Right lobe of liver (tissue), 6 donors: Measurements from ENCODE around the gene SHC3. TPM values are rescaled to one million over a fixed set of nuclear protein-coding genes. Genes with fewer than 3 reads are reported as not detected.

Source experiments
- ATAC-seq, 4 donors: fragments of 200-7000 bp; cut with Tn5 transposase; one replicate each; pipeline ENCODE4 v1.9.1; 2020; ENCODE audit warnings: mild to moderate bottlenecking in 4 of 4, moderate library complexity in 4 of 4
- DNase-seq, 3 donors: peaks; one replicate each; pipeline ENCODE4 v3.0.0-alpha.2; 2020
- H3K27ac ChIP-seq, 3 donors: fragments of 200-600 bp; one replicate each; pipeline ENCODE4 v1.8.0; 2022
- H3K27me3 ChIP-seq, 2 donors: fragments of 200-600 bp; one replicate each; pipeline ENCODE4 v1.8.0; 2022
- H3K36me3 ChIP-seq, 4 donors: fragments of 200-600 bp; sonication (generic) in 1 of 4; one replicate each; pipeline versions ENCODE4 v1.5.1 to v1.8.0; 2017 to 2022; ENCODE audit warnings: control low read depth in 1 of 4
- H3K4me1 ChIP-seq, 4 donors: fragments of 200-600 bp; sonication (generic) in 1 of 4; one replicate each; pipeline versions ENCODE4 v1.5.1 to v1.8.0; 2017 to 2022; ENCODE audit warnings: control low read depth in 1 of 4
- H3K4me3 ChIP-seq, 3 donors: fragments of 200-600 bp; one replicate each; pipeline ENCODE4 v1.8.0; 2022
- H3K9me3 ChIP-seq, 4 donors: fragments of 200-600 bp; sonication (generic) in 1 of 4; one replicate each; pipeline versions ENCODE4 v1.5.1 to v1.8.0; 2017 to 2022; ENCODE audit warnings: control low read depth in 1 of 4
- POLR2A ChIP-seq: fragments of 450-650 bp; IDR thresholded peaks from one replicate; pipeline ENCODE4 v1.6.1; 2017; ENCODE audit warnings: antibody characterized with exemption, mild to moderate bottlenecking
- WGBS: methylation state at CpG from one replicate; pipeline ENCODE4 v1.1.6; 2018; ENCODE audit warnings: low coverage, low lambda C conversion rate; ENCODE audit not compliant: insufficient coverage; ENCODE audit errors: missing lambda C conversion rate; 5-methylcytosine and 5-hydroxymethylcytosine counted together
- intact Hi-C, 2 donors: fragments of 100-400 bp; cut with DNase I; formaldehyde crosslinking; loops; one replicate each; pipeline versions ENCODE4 v1.11.2 to v1.14.1; 2022
- total RNA-seq, 6 experiments: library from RNA; depleted of rRNA in 2 of 6; stranded (reverse); fragments of >200 nt in 2 of 6; fragmentation: NEBNext Ultra II Directional in 3 of 6; extraction: Animal tissue kit (Norgen Biotek cat#: 25700) in 3 of 6; gene quantifications; one replicate each; pipeline versions ENCODE4 v1.1.0 to v1.2.4, GENCODE V29; 2016 to 2023
- TF ChIP-seq, protein P1 (sequence below), 4 donors: fragments of 200-600 bp in 3 of 4; fragments of 450-650 bp in 1 of 4; IDR thresholded peaks; one replicate each; pipeline versions ENCODE4 v1.5.1 to v1.8.0; 2016 to 2022; ENCODE audit warnings: antibody characterized with exemption in 4 of 4, mild to moderate bottlenecking in 2 of 4
- donor health status: DM: no; HTN: yes; CAD: no.
- donor health status: DM: no; HTN: no; CAD: no.
- donor health status: DM: no; HTN: no; CAD: no.
- donor health status: DM: no; HTN: yes; CAD: no.
- donor health status: DM: no; HTN: yes; CAD: no.

SHC3 gene
- total RNA-seq, 6 experiments from 2014 or later = 0.05 to 0.35 (median 0.17) TPM

DNA sequence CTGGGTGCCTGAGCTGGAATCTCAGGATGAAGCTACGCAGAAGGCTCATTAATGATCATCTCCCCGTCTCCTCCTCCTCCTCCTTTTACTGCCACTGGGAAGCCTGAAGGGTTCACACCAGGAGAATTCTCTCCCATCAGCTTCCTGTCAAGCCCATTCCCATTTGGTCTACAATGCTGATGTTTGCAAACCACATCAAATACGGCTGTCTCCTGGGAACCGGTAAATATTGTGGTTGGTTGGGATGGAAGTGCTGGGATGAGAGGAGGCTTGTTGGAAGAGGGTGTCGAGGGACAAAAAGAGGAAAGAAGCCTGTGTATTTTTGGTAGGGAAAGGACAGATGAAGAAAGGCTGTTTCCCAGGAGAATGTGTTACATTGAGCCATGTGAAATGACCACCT, 200.6 kb downstream of the SHC3 start:
- H3K27ac ChIP-seq = no peak overlapping the region
- ATAC-seq (no peak), DNase-seq (no peak)
- no peaks in the 10 kb centered on the region for H3K36me3 ChIP-seq
- H3K4me1 ChIP-seq = no peaks in the 10 kb centered on the region
- no peaks in the 10 kb centered on the region for H3K9me3 ChIP-seq
- H3K27me3 ChIP-seq = no peaks in the 10 kb centered on the region
- WGBS = 61% methylated on average over 5 of the region's 5 CpGs
- no peak overlapping the region for H3K4me3 ChIP-seq
- TF ChIP-seq, protein P1, sequence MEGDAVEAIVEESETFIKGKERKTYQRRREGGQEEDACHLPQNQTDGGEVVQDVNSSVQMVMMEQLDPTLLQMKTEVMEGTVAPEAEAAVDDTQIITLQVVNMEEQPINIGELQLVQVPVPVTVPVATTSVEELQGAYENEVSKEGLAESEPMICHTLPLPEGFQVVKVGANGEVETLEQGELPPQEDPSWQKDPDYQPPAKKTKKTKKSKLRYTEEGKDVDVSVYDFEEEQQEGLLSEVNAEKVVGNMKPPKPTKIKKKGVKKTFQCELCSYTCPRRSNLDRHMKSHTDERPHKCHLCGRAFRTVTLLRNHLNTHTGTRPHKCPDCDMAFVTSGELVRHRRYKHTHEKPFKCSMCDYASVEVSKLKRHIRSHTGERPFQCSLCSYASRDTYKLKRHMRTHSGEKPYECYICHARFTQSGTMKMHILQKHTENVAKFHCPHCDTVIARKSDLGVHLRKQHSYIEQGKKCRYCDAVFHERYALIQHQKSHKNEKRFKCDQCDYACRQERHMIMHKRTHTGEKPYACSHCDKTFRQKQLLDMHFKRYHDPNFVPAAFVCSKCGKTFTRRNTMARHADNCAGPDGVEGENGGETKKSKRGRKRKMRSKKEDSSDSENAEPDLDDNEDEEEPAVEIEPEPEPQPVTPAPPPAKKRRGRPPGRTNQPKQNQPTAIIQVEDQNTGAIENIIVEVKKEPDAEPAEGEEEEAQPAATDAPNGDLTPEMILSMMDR (IDR thresholded peaks at IDR 0.05) = no peak
- no peak for TF ChIP-seq POLR2A
- intact Hi-C loops = no loop called here

DNA sequence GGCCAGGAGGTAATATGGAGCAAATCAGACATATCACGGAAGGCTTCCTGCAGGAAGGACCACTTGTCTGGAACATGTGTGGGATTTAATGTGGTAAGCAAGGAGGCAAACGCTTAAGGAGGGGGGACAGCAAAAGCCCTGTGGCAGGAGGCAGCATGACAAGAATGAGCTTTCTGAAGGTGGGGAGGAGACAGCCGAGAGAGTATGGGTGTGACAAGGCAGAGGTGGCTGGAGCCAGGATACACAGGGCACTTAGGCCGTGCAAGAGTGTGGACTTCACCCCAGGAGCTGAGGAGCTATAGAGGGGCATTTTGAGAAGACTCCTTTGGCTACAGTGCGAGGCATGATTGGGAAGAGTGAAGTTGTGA, 201.7 kb downstream of the SHC3 start:
- DNase-seq (no peak), ATAC-seq (no peak)
- intact Hi-C loops = no loop called here
- no peak for TF ChIP-seq POLR2A
- TF ChIP-seq, protein P1 (IDR thresholded peaks at IDR 0.05) = no peak
- Histone ChIP-seq H3K9me3 (no peaks in the 10 kb centered on the region), H3K4me1 (no peaks in the 10 kb centered on the region), H3K27ac (no peak overlapping the region), H3K36me3 (no peaks in the 10 kb centered on the region), H3K27me3 (no peaks in the 10 kb centered on the region), H3K4me3 (no peak overlapping the region)
- 70% methylated on average over 4 of the region's 5 CpGs for WGBS

GRCh38 chr9:88975966-88976889, 202.4 kb downstream of the SHC3 start:
- H3K27me3 ChIP-seq = no peaks in the 10 kb centered on the region
- H3K4me3 ChIP-seq = no peak overlapping the region
- ATAC-seq (no peak), DNase-seq (peak in 1 of 3 donors; percentile 25)
- no peak overlapping the region for H3K27ac ChIP-seq
- H3K4me1 ChIP-seq = no peaks in the 10 kb centered on the region
- WGBS = 60% methylated on average over 8 of the region's 8 CpGs
- H3K9me3 ChIP-seq = no peaks in the 10 kb centered on the region
- no peak for TF ChIP-seq POLR2A
- TF ChIP-seq, protein P1 (IDR thresholded peaks at IDR 0.05) = no peak
- intact Hi-C loops = no loop called here
- no peaks in the 10 kb centered on the region for H3K36me3 ChIP-seq

DNA sequence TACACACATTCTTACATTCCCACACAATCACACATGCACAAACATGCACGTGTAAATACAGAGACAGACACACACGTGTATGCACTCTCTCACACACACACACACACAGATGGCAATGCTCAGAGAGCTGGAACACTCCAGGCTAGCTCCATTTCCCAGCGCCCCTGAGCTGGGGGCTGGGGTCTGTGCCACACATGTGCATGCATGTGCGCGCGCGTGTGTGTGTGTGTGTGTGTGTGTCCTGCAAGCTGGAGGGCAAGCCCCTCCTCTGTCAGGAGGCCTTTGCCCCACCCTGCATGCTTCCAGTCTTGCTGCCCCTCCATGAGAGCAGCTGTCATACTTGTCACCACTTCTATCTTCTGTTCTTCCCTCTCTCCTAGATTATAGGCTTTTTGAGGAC, 204.0 kb downstream of the SHC3 start:
- WGBS = 59% methylated on average over 3 of the region's 7 CpGs
- no peak for TF ChIP-seq POLR2A
- TF ChIP-seq, protein P1 (IDR thresholded peaks at IDR 0.05) = no peak
- H3K36me3 ChIP-seq = no peaks in the 10 kb centered on the region
- intact Hi-C loops = no loop called here
- H3K27me3 ChIP-seq = no peaks in the 10 kb centered on the region
- H3K4me3 ChIP-seq = no peak overlapping the region
- H3K27ac ChIP-seq = no peak overlapping the region
- no peaks in the 10 kb centered on the region for H3K4me1 ChIP-seq
- H3K9me3 ChIP-seq = no peaks in the 10 kb centered on the region
- ATAC-seq (no peak), DNase-seq (peak in 1 of 3 donors; percentile 9)
